ENCODE results near the gene C13orf42. TPM values are rescaled to one million over a fixed set of nuclear protein-coding genes. Genes with fewer than 3 reads are reported as not detected.
"Not testable (repeated sequence)": the region's sequence is repeated elsewhere in the genome, so short reads cannot be mapped to it uniquely, and the experiment has no call there.

C13orf42 gene
- total RNA-seq, 6 experiments from 2014 or later: not detected

GRCh38 chr13:51083706-51084105, 27.4 kb downstream of the C13orf42 start:
- no CpG with 5 or more reads among the region's 5 CpGs for WGBS (ENCODE audit: insufficient coverage, low coverage, low lambda C conversion rate, missing lambda C conversion rate)
- H3K4me3 ChIP-seq: no peak overlapping the region
- intact Hi-C loops (cut with DNase I): no loop called here
- H3K27me3 ChIP-seq: no peaks in the 10 kb centered on the region
- no peaks in the 10 kb centered on the region for H3K9me3 ChIP-seq
- H3K27ac ChIP-seq: no peak overlapping the region
- H3K36me3 ChIP-seq: no peaks in the 10 kb centered on the region
- TF ChIP-seq, protein P1, sequence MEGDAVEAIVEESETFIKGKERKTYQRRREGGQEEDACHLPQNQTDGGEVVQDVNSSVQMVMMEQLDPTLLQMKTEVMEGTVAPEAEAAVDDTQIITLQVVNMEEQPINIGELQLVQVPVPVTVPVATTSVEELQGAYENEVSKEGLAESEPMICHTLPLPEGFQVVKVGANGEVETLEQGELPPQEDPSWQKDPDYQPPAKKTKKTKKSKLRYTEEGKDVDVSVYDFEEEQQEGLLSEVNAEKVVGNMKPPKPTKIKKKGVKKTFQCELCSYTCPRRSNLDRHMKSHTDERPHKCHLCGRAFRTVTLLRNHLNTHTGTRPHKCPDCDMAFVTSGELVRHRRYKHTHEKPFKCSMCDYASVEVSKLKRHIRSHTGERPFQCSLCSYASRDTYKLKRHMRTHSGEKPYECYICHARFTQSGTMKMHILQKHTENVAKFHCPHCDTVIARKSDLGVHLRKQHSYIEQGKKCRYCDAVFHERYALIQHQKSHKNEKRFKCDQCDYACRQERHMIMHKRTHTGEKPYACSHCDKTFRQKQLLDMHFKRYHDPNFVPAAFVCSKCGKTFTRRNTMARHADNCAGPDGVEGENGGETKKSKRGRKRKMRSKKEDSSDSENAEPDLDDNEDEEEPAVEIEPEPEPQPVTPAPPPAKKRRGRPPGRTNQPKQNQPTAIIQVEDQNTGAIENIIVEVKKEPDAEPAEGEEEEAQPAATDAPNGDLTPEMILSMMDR (IDR thresholded peaks at IDR 0.05): no peak
- no peak for TF ChIP-seq POLR2A (IDR thresholded peaks at IDR 0.05)
- DNase-seq (no peak), ATAC-seq (no peak)
- no peaks in the 10 kb centered on the region for H3K4me1 ChIP-seq

DNA sequence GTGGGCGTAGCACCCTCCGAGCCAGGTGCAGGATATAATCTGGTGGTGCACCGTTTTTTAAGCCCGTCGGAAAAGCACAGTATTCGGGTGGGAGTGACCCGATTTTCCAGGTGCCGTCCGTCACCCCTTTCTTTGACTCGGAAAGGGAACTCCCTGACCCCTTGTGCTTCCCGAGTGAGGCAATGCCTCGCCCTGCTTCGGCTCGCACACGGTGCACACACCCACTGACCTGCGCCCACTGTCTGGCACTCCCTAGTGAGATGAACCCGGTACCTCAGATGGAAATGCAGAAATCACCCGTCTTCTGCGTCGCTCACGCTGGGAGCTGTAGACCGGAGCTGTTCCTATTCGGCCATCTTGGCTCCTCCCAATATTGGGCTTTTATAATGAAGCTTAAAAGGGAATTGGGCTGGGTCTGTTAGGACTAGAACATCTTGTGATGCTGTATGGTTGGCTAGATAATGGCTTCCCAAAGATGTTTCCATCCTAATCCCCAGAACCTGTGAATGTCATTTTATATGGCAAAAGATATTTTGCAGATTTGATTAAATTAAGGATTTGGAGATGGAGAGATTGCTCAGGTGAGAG, 30.5 kb downstream of the C13orf42 start:
- H3K36me3 ChIP-seq; H3K9me3 ChIP-seq; H3K4me1 ChIP-seq; DNase-seq; H3K4me3 ChIP-seq; intact Hi-C loops (cut with DNase I); H3K27ac ChIP-seq; H3K27me3 ChIP-seq; ATAC-seq: not testable (repeated sequence)
- WGBS (ENCODE audit: insufficient coverage, low coverage, low lambda C conversion rate, missing lambda C conversion rate): no CpG with 5 or more reads among the region's 23 CpGs

DNA sequence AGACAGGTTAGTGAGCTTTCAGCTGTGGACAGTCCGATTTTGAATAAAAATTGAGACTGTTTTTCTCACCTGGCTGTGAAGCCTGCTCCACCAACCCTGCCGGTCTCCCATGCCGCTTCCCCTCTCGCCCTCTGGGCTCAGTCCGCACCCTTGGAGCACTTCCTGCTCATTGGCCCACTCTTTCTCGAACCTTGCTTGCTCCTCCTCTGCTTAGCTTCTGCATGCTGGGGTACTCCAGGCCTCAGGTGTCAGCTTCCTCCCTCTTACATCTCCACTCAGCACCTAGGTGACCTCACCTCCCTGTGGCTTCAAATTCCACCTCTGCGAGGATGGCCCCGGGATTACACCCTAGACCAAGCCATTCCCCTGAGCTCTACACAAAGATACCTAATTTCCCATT, 39.6 kb downstream of the C13orf42 start:
- Histone ChIP-seq H3K27ac (no peak overlapping the region), H3K36me3 (no peaks in the 10 kb centered on the region), H3K4me3 (no peak overlapping the region), H3K27me3 (no peaks in the 10 kb centered on the region), H3K9me3 (no peaks in the 10 kb centered on the region), H3K4me1 (no peaks in the 10 kb centered on the region)
- WGBS (ENCODE audit: insufficient coverage, low coverage, low lambda C conversion rate, missing lambda C conversion rate): 68% methylated on average over 5 of the region's 8 CpGs
- DNase-seq: no peak
- TF ChIP-seq POLR2A (IDR thresholded peaks at IDR 0.05): no peak
- TF ChIP-seq, protein P1 (IDR thresholded peaks at IDR 0.05): no peak
- ATAC-seq: no peak
- intact Hi-C loops (cut with DNase I): no loop called here

- H3K36me3 ChIP-seq: no peaks in the 10 kb centered on the region
- no peak overlapping the region for H3K27ac ChIP-seq
- DNase-seq (peak; percentile 82 to 83 (median 82)), ATAC-seq (peak; percentile 88 to 95 (median 93))
- 3% methylated on average over 11 of the region's 11 CpGs for WGBS (ENCODE audit: insufficient coverage, low coverage, low lambda C conversion rate, missing lambda C conversion rate)
- no peaks in the 10 kb centered on the region for H3K27me3 ChIP-seq
- intact Hi-C loops (cut with DNase I): no loop called here
- TF ChIP-seq, protein P1 (IDR thresholded peaks at IDR 0.05): peak; percentile 83 to 98 (median 96)
- no peak for TF ChIP-seq POLR2A (IDR thresholded peaks at IDR 0.05)
- no peak overlapping the region for H3K4me3 ChIP-seq
- no peaks in the 10 kb centered on the region for H3K9me3 ChIP-seq
- H3K4me1 ChIP-seq: no peaks in the 10 kb centered on the region
These were observed 40.9 kb downstream of the C13orf42 start for GRCh38 chr13:51070005-51070649.

DNA sequence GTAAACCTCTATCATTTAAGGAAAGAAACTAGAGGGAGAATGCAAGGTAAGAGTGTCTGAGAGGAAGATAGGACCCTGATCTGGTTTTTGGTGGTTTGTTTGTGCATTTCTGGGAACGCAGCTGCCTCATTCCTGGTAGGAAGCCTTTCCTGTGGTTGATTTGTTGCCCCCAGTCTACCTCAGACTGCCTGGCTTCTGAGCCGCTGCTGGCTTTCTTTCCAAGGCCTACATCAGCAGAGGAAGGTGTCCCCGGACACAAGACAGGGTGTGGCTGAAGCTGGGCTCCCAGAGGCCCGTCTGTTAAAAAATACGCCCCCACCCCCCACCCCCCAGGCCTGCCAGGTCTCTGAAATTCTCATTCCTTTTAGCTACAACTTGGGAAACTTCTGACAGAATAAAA, 42.6 kb downstream of the C13orf42 start:
- WGBS (ENCODE audit: insufficient coverage, low coverage, low lambda C conversion rate, missing lambda C conversion rate): 41% methylated on average over 3 of the region's 5 CpGs
- Histone ChIP-seq H3K4me1 (no peaks in the 10 kb centered on the region), H3K9me3 (no peaks in the 10 kb centered on the region), H3K4me3 (no peak overlapping the region), H3K27ac (no peak overlapping the region), H3K36me3 (no peaks in the 10 kb centered on the region), H3K27me3 (no peaks in the 10 kb centered on the region)
- ATAC-seq: no peak
- no peak for TF ChIP-seq POLR2A (IDR thresholded peaks at IDR 0.05)
- TF ChIP-seq, protein P1 (IDR thresholded peaks at IDR 0.05): no peak
- no peak for DNase-seq
- intact Hi-C loops (cut with DNase I): no loop called here

Measured in right lobe of liver (tissue), 6 donors.